ENCODE data around the gene LYZL2. TPM values are rescaled to one million over a fixed set of nuclear protein-coding genes. Genes with fewer than 3 reads are reported as not detected.
"Not testable (repeated sequence)": the region's sequence is repeated elsewhere in the genome, so short reads cannot be mapped to it uniquely, and the experiment has no call there.

Gene LYZL2
- total and polyA plus RNA-seq, 2 donors (not counting 1 experiment from before 2014, with no cell fraction given), result not detected

DNA sequence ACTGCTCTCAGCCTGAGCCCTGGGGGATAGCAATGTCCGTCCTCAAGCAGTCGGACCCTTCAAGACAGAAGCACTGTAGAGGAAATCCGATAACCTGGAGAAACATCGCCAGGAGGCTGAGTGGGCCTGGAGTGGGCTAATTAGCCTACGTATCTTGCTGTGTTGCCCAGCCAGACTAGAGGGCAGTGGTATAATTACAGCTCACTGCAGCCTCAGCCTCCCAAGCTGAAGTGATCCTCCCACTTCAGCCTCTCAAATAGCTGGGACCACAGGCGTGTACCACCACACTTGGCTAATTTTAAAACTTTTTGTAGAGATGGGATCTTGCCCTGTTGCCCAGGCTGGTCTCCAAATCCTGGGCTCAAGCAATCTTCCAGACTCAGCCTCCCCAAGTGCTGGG lies 21.7 kb downstream of the LYZL2 start:
- H3K27ac ChIP-seq (ENCODE audit: insufficient read depth, low read length), result no peak overlapping the region
- H3K79me2 ChIP-seq (ENCODE audit: control insufficient read depth, insufficient read depth, low read length), result no peaks in the 10 kb centered on the region
- no peaks in the 10 kb centered on the region for H3K27me3 ChIP-seq (ENCODE audit: control insufficient read depth, insufficient read depth, low read length)

DNA sequence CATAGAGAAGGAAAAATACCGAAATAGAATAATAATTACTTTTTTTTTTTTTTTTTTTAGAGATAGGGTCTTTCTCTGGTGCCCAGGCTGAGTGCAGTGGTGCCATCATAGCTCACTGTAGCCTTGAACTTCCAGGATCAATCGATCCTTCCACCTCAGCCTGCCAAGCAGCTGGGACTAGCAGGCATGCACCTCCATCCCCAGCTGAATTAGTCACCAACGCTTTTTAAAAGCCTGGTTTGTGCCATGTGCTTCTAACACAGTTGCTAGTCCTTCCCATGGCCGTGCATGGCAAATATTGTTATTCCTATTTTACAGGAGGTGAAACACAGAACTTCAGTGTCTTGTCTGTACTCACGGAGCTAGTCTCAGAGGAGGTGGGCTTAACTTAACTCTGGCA lies 23.2 kb downstream of the LYZL2 start:
- Histone ChIP-seq H2AFZ (ENCODE audit: low read length) (no peak overlapping the region), H3K9ac (ENCODE audit: insufficient read depth, low read length) (no peak overlapping the region), H3K4me1 (ENCODE audit: control insufficient read depth, extremely low read depth, insufficient read depth, low read length) (peaks cover 2% of the 10 kb centered on the region), H3K4me3 (replicated peaks in 1 of 4; ENCODE audit: control extremely low read depth in 1 of 4, insufficient read depth in 1 of 4, low read depth in 3 of 4, low read length in 4 of 4) (no peak overlapping the region), H3K9me3 (ENCODE audit: control insufficient read depth, insufficient read depth, low read depth, low read length) (no peaks in the 10 kb centered on the region), H3K4me2 (ENCODE audit: extremely low read depth, insufficient read depth, low read length) (no peak overlapping the region), H3K36me3 (ENCODE audit: control insufficient read depth, insufficient read depth, low read length) (no peaks in the 10 kb centered on the region), H3K27ac (ENCODE audit: insufficient read depth, low read length) (no peak overlapping the region), H3K79me2 (ENCODE audit: control insufficient read depth, insufficient read depth, low read length) (no peaks in the 10 kb centered on the region), H3K27me3 (ENCODE audit: control insufficient read depth, insufficient read depth, low read length) (no peaks in the 10 kb centered on the region), H4K20me1 (ENCODE audit: control insufficient read depth, extremely low read depth, insufficient read depth, low read length) (no peaks in the 10 kb centered on the region)
- TF ChIP-seq, protein P1, sequence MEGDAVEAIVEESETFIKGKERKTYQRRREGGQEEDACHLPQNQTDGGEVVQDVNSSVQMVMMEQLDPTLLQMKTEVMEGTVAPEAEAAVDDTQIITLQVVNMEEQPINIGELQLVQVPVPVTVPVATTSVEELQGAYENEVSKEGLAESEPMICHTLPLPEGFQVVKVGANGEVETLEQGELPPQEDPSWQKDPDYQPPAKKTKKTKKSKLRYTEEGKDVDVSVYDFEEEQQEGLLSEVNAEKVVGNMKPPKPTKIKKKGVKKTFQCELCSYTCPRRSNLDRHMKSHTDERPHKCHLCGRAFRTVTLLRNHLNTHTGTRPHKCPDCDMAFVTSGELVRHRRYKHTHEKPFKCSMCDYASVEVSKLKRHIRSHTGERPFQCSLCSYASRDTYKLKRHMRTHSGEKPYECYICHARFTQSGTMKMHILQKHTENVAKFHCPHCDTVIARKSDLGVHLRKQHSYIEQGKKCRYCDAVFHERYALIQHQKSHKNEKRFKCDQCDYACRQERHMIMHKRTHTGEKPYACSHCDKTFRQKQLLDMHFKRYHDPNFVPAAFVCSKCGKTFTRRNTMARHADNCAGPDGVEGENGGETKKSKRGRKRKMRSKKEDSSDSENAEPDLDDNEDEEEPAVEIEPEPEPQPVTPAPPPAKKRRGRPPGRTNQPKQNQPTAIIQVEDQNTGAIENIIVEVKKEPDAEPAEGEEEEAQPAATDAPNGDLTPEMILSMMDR (conservative IDR thresholded peaks at IDR 0.05 in 1 of 2, IDR thresholded peaks at IDR 0.05 in 1 of 2; ENCODE audit: low read depth in 1 of 2, low read length in 2 of 2), result no peak
- TF ChIP-seq EZH2 (IDR thresholded peaks at IDR 0.05; ENCODE audit: low read length, missing control alignments), result no peak
- DNase-seq (ENCODE audit: low read depth in 2 of 2), result peak in 1 of 2 donors; percentile 8

More for the DNA sequence above, 21.7 kb downstream of the LYZL2 start:
- Histone ChIP-seq H2AFZ (ENCODE audit: low read length) (no peak overlapping the region), H4K20me1 (ENCODE audit: control insufficient read depth, extremely low read depth, insufficient read depth, low read length) (no peaks in the 10 kb centered on the region), H3K9ac (ENCODE audit: insufficient read depth, low read length) (no peak overlapping the region), H3K4me3 (replicated peaks in 1 of 4; ENCODE audit: control extremely low read depth in 1 of 4, insufficient read depth in 1 of 4, low read depth in 3 of 4, low read length in 4 of 4) (no peak overlapping the region), H3K4me2 (ENCODE audit: extremely low read depth, insufficient read depth, low read length) (no peak overlapping the region), H3K9me3 (ENCODE audit: control insufficient read depth, insufficient read depth, low read depth, low read length) (no peaks in the 10 kb centered on the region), H3K36me3 (ENCODE audit: control insufficient read depth, insufficient read depth, low read length) (no peaks in the 10 kb centered on the region), H3K4me1 (ENCODE audit: control insufficient read depth, extremely low read depth, insufficient read depth, low read length) (peaks cover 2% of the 10 kb centered on the region)
- no peak for DNase-seq (ENCODE audit: low read depth in 2 of 2)
- TF ChIP-seq, protein P1 (conservative IDR thresholded peaks at IDR 0.05 in 1 of 2, IDR thresholded peaks at IDR 0.05 in 1 of 2; ENCODE audit: low read depth in 1 of 2, low read length in 2 of 2), result no peak
- no peak for TF ChIP-seq EZH2 (IDR thresholded peaks at IDR 0.05; ENCODE audit: low read length, missing control alignments)

DNA sequence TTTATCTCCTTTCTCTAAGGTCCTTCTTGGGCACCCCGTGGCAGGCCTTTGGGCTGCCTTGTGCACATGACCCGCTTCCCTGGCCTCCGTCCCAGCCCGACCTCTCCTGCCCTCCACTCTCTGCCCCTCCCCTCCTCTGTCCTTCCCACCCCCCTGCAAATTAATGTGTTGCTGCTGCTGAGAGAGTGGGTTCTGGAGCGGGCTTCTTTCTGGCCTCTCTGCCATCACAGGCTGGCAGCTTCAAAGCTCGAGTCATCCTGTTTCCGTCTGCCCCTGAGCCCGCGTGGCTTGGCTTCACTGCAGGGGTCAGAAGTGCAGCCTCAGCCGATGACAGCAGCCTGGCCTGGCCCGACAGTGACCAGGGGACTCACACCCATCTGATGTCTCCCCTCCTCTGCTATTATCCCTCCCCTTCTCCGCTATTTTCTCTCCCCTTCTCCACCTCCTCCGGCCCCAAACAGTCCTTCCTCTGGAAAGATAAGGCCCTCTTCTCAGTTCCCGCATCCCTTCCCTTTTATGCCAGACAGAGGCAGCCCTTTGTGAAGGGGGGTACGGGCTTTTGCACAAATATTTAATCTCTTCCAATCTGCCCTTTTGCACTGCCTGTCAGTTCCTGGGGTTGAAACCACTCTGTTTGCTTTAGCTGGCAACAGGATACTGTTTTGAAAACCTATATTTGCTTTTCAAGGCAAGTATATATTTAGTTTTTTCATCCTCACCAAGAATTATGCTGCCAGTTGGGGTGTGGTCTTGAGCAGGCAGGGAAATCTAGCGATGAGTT lies 24.0 kb downstream of the LYZL2 start:
- not testable (repeated sequence) for H3K4me2 ChIP-seq (ENCODE audit: extremely low read depth, insufficient read depth, low read length); H3K27ac ChIP-seq (ENCODE audit: insufficient read depth, low read length); H2AFZ ChIP-seq (ENCODE audit: low read length)

More for the DNA sequence above, 24.0 kb downstream of the LYZL2 start:
- peak in 1 of 2 donors; percentile 29 for DNase-seq (ENCODE audit: low read depth in 2 of 2)
- H3K27me3 ChIP-seq (ENCODE audit: control insufficient read depth, insufficient read depth, low read length); H3K4me3 ChIP-seq (replicated peaks in 1 of 4; ENCODE audit: control extremely low read depth in 1 of 4, insufficient read depth in 1 of 4, low read depth in 3 of 4, low read length in 4 of 4); H3K36me3 ChIP-seq (ENCODE audit: control insufficient read depth, insufficient read depth, low read length); H3K4me1 ChIP-seq (ENCODE audit: control insufficient read depth, extremely low read depth, insufficient read depth, low read length); H3K9ac ChIP-seq (ENCODE audit: insufficient read depth, low read length); H3K9me3 ChIP-seq (ENCODE audit: control insufficient read depth, insufficient read depth, low read depth, low read length); H4K20me1 ChIP-seq (ENCODE audit: control insufficient read depth, extremely low read depth, insufficient read depth, low read length); H3K79me2 ChIP-seq (ENCODE audit: control insufficient read depth, insufficient read depth, low read length): not testable (repeated sequence)
